Endothelial cell of umbilical vein (primary cell): Measurements from ENCODE around the gene NTN3.

Experiments
- EZH2 ChIP-seq: IDR thresholded peaks from 2 replicates; pipeline ENCODE4 v1.6.1; 2012; ENCODE audit warnings: borderline replicate concordance, low read depth, mild to moderate bottlenecking, moderate library complexity, low read length, inconsistent platforms; ENCODE audit not compliant: severe bottlenecking
- FOS ChIP-seq: IDR thresholded peaks from 2 replicates; pipeline ENCODE4 v1.6.1; 2011; ENCODE audit warnings: mild to moderate bottlenecking, low read length, moderate library complexity, borderline replicate concordance; ENCODE audit not compliant: insufficient read depth
- GATA2 ChIP-seq: IDR thresholded peaks from 2 replicates; pipeline ENCODE4 v1.7.0; 2011; ENCODE audit warnings: low read depth, mild to moderate bottlenecking, moderate library complexity, mixed read lengths, low read length; ENCODE audit not compliant: insufficient read length, insufficient read depth
- POLR2A ChIP-seq: IDR thresholded peaks from 2 replicates; pipeline ENCODE4 v1.6.1; 2012; ENCODE audit warnings: low read depth, mild to moderate bottlenecking, control low read depth, low read length
- POLR2AphosphoS5 ChIP-seq: IDR thresholded peaks from 2 replicates; pipeline ENCODE4 v1.6.1; 2012; ENCODE audit warnings: low read depth, mild to moderate bottlenecking, control low read depth, low read length, moderate library complexity; ENCODE audit not compliant: insufficient read depth
- TF ChIP-seq, protein P1 (sequence below), 2 donors: IDR thresholded peaks; 1 replicate in 1 of 2; 2 replicates in 1 of 2; pipeline ENCODE4 v1.5.1; 2011; ENCODE audit warnings: low read length in 2 of 2, mild to moderate bottlenecking in 2 of 2, moderate library complexity in 2 of 2, control low read depth in 1 of 2, inconsistent platforms in 1 of 2, low read depth in 1 of 2; ENCODE audit not compliant: insufficient read depth in 1 of 2; ENCODE audit errors: extremely low read depth in 1 of 2
- TF ChIP-seq, protein P2 (sequence below): IDR thresholded peaks from 2 replicates; pipeline ENCODE4 v1.6.1; 2011; ENCODE audit not compliant: insufficient read depth, insufficient read length

GRCh38 chr16:2500918-2501750 lies 30.0 kb downstream of the NTN3 start:
- TF ChIP-seq, protein P1, sequence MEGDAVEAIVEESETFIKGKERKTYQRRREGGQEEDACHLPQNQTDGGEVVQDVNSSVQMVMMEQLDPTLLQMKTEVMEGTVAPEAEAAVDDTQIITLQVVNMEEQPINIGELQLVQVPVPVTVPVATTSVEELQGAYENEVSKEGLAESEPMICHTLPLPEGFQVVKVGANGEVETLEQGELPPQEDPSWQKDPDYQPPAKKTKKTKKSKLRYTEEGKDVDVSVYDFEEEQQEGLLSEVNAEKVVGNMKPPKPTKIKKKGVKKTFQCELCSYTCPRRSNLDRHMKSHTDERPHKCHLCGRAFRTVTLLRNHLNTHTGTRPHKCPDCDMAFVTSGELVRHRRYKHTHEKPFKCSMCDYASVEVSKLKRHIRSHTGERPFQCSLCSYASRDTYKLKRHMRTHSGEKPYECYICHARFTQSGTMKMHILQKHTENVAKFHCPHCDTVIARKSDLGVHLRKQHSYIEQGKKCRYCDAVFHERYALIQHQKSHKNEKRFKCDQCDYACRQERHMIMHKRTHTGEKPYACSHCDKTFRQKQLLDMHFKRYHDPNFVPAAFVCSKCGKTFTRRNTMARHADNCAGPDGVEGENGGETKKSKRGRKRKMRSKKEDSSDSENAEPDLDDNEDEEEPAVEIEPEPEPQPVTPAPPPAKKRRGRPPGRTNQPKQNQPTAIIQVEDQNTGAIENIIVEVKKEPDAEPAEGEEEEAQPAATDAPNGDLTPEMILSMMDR (IDR thresholded peaks at IDR 0.05; ENCODE audit: extremely low read depth in 1 of 2, insufficient read depth in 1 of 2, low read depth in 1 of 2, low read length in 2 of 2), result peak; percentile 96 to 99
- TF ChIP-seq POLR2AphosphoS5 (no peak), POLR2A (no peak), EZH2 (no peak), GATA2 (no peak), FOS (no peak)
- TF ChIP-seq, protein P2, sequence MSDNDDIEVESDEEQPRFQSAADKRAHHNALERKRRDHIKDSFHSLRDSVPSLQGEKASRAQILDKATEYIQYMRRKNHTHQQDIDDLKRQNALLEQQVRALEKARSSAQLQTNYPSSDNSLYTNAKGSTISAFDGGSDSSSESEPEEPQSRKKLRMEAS, result no peak
